ENCODE measurements around the gene ATP2A1. TPM values are rescaled to one million over a fixed set of nuclear protein-coding genes. Genes with fewer than 3 reads are reported as not detected.
A peak's percentile ranks its signal among the peaks of the same experiment; 100 is the strongest.

ATP2A1 gene
- total and polyA plus RNA-seq, 2 of the 13 experiments (the other 11 are each of a cell fraction or from before 2014, with no cell fraction given): 3.2 to 12.5 TPM

DNA sequence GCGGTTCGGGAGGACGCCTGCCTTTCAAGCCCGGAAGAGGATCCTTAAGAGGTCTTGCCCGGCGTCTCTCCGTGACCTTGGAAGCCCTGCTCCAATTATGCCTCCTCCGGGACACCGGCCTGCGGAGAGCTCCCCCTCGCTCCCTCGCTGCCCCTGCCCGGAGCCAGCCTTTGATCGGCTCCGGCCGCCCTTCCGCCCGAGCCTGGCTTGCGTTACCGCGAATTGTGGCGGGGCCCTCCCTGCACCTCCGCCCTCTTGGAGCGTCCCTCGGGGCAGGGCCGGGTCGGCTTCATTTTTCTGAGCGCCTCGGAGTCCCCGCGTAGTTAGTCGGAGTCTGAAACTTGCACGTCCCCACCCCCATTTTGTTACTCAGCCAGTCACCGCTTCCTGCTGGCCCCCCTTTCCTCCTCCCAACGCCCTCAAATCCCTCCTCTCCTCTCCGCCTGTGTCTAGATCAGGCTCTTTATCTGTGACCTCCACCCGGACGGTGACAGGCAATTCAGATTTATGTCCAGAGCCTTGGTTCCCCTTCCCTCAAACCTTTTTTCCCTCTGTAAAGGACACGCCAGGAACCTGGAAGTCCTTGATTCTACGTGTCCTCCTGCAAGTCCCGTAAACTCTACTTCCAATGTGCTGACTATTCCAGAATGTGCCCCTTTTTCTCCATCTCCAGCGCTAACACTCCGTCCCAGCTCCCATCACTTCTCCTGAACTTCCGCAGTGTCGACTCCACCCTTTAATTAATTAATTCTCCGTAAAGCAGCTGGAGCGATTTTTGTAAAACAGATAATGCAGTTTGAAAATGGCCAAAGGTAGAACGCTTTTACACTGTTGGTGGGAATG is 47.3 kb downstream of the ATP2A1 start (continued):
- TF ChIP-seq, protein P1, sequence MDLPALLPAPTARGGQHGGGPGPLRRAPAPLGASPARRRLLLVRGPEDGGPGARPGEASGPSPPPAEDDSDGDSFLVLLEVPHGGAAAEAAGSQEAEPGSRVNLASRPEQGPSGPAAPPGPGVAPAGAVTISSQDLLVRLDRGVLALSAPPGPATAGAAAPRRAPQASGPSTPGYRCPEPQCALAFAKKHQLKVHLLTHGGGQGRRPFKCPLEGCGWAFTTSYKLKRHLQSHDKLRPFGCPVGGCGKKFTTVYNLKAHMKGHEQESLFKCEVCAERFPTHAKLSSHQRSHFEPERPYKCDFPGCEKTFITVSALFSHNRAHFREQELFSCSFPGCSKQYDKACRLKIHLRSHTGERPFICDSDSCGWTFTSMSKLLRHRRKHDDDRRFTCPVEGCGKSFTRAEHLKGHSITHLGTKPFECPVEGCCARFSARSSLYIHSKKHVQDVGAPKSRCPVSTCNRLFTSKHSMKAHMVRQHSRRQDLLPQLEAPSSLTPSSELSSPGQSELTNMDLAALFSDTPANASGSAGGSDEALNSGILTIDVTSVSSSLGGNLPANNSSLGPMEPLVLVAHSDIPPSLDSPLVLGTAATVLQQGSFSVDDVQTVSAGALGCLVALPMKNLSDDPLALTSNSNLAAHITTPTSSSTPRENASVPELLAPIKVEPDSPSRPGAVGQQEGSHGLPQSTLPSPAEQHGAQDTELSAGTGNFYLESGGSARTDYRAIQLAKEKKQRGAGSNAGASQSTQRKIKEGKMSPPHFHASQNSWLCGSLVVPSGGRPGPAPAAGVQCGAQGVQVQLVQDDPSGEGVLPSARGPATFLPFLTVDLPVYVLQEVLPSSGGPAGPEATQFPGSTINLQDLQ (CRISPR knock-in tag; IDR thresholded peaks at IDR 0.05): 0 out of 2 replicates have a peak, but pooled peaks have one; percentile 63
- TF ChIP-seq KDM5B (CRISPR knock-in tag; IDR thresholded peaks at IDR 0.05; ENCODE audit: borderline replicate concordance) (peak; percentile 52; the same call in 1 of the 2 replicates), PHB2 (IDR thresholded peaks at IDR 0.05; ENCODE audit: partially characterized antibody) (no peak), NFE2 (CRISPR knock-in tag; IDR thresholded peaks at IDR 0.05) (no peak), MBD4 (IDR thresholded peaks at IDR 0.05; ENCODE audit: borderline replicate concordance, low read length) (no peak), HIVEP1 (CRISPR knock-in tag; IDR thresholded peaks at IDR 0.05) (peak; percentile 49; the same call in 1 of the 2 replicates), ZNF790 (CRISPR knock-in tag; IDR thresholded peaks at IDR 0.05; ENCODE audit: borderline replicate concordance) (no peak), CHCHD3 (CRISPR knock-in tag; IDR thresholded peaks at IDR 0.05) (no peak), ZNF253 (CRISPR knock-in tag; IDR thresholded peaks at IDR 0.05; ENCODE audit: borderline replicate concordance) (peak; percentile 59; the same call in 1 of the 2 replicates), ATF1 (CRISPR knock-in tag; IDR thresholded peaks at IDR 0.05) (no peak), YEATS2 (CRISPR knock-in tag; IDR thresholded peaks at IDR 0.05; ENCODE audit: borderline replicate concordance) (no peak), SAP130 (CRISPR knock-in tag; IDR thresholded peaks at IDR 0.05; ENCODE audit: low read depth) (no peak; the same call in 1 of the 2 replicates), ZNF292 (CRISPR knock-in tag; IDR thresholded peaks at IDR 0.05; ENCODE audit: borderline replicate concordance, low read depth) (peak; percentile 60), ZNF605 (CRISPR knock-in tag; IDR thresholded peaks at IDR 0.05) (no peak; the same call in 1 of the 2 replicates), SMYD3 (CRISPR knock-in tag; IDR thresholded peaks at IDR 0.05) (no peak), HNRNPL (IDR thresholded peaks at IDR 0.05; ENCODE audit: low read depth, low read length) (no peak), NFYB (CRISPR knock-in tag; IDR thresholded peaks at IDR 0.05) (0 out of 2 replicates have a peak, but pooled peaks have one; percentile 39), SALL1 (CRISPR knock-in tag; IDR thresholded peaks at IDR 0.05) (0 out of 2 replicates have a peak, but pooled peaks have one; percentile 41), JUND (CRISPR knock-in tag; IDR thresholded peaks at IDR 0.05) (no peak), ZNF614 (CRISPR knock-in tag; IDR thresholded peaks at IDR 0.05; ENCODE audit: borderline replicate concordance) (0 out of 2 replicates have a peak, but pooled peaks have one; percentile 35), ZNF501 (CRISPR knock-in tag; IDR thresholded peaks at IDR 0.05) (peak; percentile 69; the same call in 1 of the 2 replicates), LCORL (IDR thresholded peaks at IDR 0.05) (no peak), LCORL (CRISPR knock-in tag; IDR thresholded peaks at IDR 0.05) (peak; percentile 49; the same call in 1 of the 2 replicates)
- TF ChIP-seq, protein P2, sequence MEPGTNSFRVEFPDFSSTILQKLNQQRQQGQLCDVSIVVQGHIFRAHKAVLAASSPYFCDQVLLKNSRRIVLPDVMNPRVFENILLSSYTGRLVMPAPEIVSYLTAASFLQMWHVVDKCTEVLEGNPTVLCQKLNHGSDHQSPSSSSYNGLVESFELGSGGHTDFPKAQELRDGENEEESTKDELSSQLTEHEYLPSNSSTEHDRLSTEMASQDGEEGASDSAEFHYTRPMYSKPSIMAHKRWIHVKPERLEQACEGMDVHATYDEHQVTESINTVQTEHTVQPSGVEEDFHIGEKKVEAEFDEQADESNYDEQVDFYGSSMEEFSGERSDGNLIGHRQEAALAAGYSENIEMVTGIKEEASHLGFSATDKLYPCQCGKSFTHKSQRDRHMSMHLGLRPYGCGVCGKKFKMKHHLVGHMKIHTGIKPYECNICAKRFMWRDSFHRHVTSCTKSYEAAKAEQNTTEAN (CRISPR knock-in tag; conservative IDR thresholded peaks at IDR 0.05): no peak
- TF ChIP-seq, protein P3, sequence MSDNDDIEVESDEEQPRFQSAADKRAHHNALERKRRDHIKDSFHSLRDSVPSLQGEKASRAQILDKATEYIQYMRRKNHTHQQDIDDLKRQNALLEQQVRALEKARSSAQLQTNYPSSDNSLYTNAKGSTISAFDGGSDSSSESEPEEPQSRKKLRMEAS (IDR thresholded peaks at IDR 0.05): no peak
- TF ChIP-seq, protein P4, sequence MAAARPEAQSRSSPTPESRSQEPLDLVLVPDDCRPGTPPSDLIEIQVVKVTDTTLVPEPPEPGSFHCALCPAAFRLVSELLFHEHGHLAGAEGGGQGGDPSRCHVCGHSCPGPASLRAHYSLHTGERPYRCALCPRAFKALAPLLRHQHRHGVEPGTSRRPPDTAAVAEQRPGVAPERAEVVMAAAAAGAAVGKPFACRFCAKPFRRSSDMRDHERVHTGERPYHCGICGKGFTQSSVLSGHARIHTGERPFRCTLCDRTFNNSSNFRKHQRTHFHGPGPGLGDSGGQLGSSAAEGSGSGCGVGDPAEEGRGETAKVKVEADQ (CRISPR knock-in tag; IDR thresholded peaks at IDR 0.05; ENCODE audit: borderline replicate concordance): peak; percentile 62; the same call in 1 of the 2 replicates

All from HepG2 (cell line).